ENCODE data around the gene NT5M. TPM values are rescaled to one million over a fixed set of nuclear protein-coding genes. Genes with fewer than 3 reads are reported as not detected.
A peak's percentile ranks its signal among the peaks of the same experiment; 100 is the strongest.
"Not testable (repeated sequence)": the region's sequence is repeated elsewhere in the genome, so short reads cannot be mapped to it uniquely, and the experiment has no call there.

The NT5M gene
- polyA plus RNA-seq, 3 donors: 0.23 to 0.57 (median 0.25) TPM

DNA sequence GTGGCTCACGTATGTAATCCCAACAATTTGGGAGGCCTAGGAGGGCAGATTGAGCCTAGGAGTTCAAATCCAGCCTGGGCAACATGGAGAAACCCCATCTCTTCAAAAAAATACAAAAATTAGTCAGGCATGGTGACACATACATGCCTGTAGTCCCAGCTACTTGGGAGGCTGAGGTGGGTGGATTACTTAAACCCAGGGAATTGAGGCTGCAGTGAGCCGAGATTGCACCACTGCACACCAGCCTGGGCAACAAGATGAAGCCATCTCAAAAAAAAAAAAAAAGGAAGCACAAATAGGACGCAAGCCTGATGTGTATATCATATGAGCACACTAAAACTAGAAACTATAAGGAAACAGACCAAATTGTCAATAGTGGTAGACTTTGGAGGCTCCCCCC lies 49.1 kb upstream of the NT5M start:
- Mint-ChIP-seq H3K4me1 (no peaks in the 10 kb centered on the region), H3K27ac (no peak overlapping the region), H3K36me3 (peaks cover 66 to 95% of the 10 kb centered on the region in 2 donors), H3K27me3 (ENCODE audit: low read depth in 3 of 3) (no peaks in the 10 kb centered on the region), H3K4me3 (no peak overlapping the region), H3K9me3 (no peaks in the 10 kb centered on the region)
- Histone ChIP-seq H2AFZ (ENCODE audit: insufficient read depth, low read depth, low read length, poor library complexity, severe bottlenecking) (no peak overlapping the region), H3K27me3 (ENCODE audit: control insufficient read depth in 2 of 2, insufficient read depth in 2 of 2, low read length in 2 of 2) (no peaks in the 10 kb centered on the region), H3K4me3 (replicated peaks in 1 of 3; ENCODE audit: low read depth in 2 of 3, low read length in 3 of 3) (no peak overlapping the region), H4K20me1 (ENCODE audit: insufficient read depth, low read length) (no peaks in the 10 kb centered on the region), H3K4me2 (replicated peaks; ENCODE audit: extremely low read depth, low read length, poor library complexity, severe bottlenecking) (no peak overlapping the region), H3K9me3 (replicated peaks in 1 of 2; ENCODE audit: control insufficient read depth in 1 of 2, insufficient read depth in 1 of 2, low read length in 2 of 2) (no peaks in the 10 kb centered on the region), H3K36me3 (replicated peaks in 1 of 2; ENCODE audit: control insufficient read depth in 1 of 2, insufficient read depth in 2 of 2, low read length in 2 of 2) (peaks cover 69 to 90% of the 10 kb centered on the region in 2 donors), H3K27ac (ENCODE audit: low read depth in 1 of 2, low read length in 2 of 2) (no peak overlapping the region), H3K9ac (ENCODE audit: insufficient read depth, low read length, poor library complexity, severe bottlenecking) (no peak overlapping the region), H3K4me1 (ENCODE audit: control insufficient read depth in 1 of 2, insufficient read depth in 2 of 2, low read length in 2 of 2) (no peaks in the 10 kb centered on the region), H3K79me2 (ENCODE audit: insufficient read depth, low read length) (no peaks in the 10 kb centered on the region)
- WGBS (ENCODE audit: insufficient coverage): no CpG with 5 or more reads among the region's 3 CpGs
- TF ChIP-seq, protein P1, sequence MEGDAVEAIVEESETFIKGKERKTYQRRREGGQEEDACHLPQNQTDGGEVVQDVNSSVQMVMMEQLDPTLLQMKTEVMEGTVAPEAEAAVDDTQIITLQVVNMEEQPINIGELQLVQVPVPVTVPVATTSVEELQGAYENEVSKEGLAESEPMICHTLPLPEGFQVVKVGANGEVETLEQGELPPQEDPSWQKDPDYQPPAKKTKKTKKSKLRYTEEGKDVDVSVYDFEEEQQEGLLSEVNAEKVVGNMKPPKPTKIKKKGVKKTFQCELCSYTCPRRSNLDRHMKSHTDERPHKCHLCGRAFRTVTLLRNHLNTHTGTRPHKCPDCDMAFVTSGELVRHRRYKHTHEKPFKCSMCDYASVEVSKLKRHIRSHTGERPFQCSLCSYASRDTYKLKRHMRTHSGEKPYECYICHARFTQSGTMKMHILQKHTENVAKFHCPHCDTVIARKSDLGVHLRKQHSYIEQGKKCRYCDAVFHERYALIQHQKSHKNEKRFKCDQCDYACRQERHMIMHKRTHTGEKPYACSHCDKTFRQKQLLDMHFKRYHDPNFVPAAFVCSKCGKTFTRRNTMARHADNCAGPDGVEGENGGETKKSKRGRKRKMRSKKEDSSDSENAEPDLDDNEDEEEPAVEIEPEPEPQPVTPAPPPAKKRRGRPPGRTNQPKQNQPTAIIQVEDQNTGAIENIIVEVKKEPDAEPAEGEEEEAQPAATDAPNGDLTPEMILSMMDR (IDR thresholded peaks at IDR 0.05): no peak
- intact Hi-C loops (cut with micrococcal nuclease): no loop called here
- DNase-seq: no peak

DNA sequence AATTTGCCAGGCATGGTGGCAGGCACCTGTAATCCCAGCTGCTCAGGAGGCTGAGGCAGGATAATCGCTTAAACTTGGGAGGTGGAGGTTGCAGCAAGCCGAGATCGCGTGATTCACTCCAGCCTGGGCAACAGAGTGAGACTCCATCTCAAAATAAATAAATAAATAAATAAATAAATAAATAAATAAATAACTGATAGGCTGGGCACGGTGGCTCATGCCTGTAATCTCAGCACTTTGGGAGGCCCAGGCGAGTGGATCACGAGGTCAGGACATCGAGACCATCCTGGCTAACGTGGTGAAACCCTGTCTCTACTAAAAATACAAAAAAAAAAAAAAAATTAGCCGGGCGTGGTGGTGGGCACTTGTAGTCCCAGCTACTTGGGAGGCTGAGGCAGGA lies 47.5 kb upstream of the NT5M start:
- H3K27me3 Mint-ChIP-seq (ENCODE audit: low read depth in 3 of 3): not testable (repeated sequence)

More for the DNA sequence above, 47.5 kb upstream of the NT5M start:
- H4K20me1 ChIP-seq (ENCODE audit: insufficient read depth, low read length); H3K9me3 ChIP-seq (replicated peaks in 1 of 2; ENCODE audit: control insufficient read depth in 1 of 2, insufficient read depth in 1 of 2, low read length in 2 of 2); H3K79me2 ChIP-seq (ENCODE audit: insufficient read depth, low read length); H3K4me3 Mint-ChIP-seq; H3K9ac ChIP-seq (ENCODE audit: insufficient read depth, low read length, poor library complexity, severe bottlenecking); intact Hi-C loops (cut with micrococcal nuclease); H3K27ac ChIP-seq (ENCODE audit: low read depth in 1 of 2, low read length in 2 of 2); H2AFZ ChIP-seq (ENCODE audit: insufficient read depth, low read depth, low read length, poor library complexity, severe bottlenecking); H3K4me1 Mint-ChIP-seq; H3K4me1 ChIP-seq (ENCODE audit: control insufficient read depth in 1 of 2, insufficient read depth in 2 of 2, low read length in 2 of 2); H3K9me3 Mint-ChIP-seq; DNase-seq; H3K27me3 ChIP-seq (ENCODE audit: control insufficient read depth in 2 of 2, insufficient read depth in 2 of 2, low read length in 2 of 2); H3K4me2 ChIP-seq (replicated peaks; ENCODE audit: extremely low read depth, low read length, poor library complexity, severe bottlenecking); H3K4me3 ChIP-seq (replicated peaks in 1 of 3; ENCODE audit: low read depth in 2 of 3, low read length in 3 of 3): not testable (repeated sequence)
- peaks cover 71 to 92% of the 10 kb centered on the region in 2 donors for H3K36me3 ChIP-seq (replicated peaks in 1 of 2; ENCODE audit: control insufficient read depth in 1 of 2, insufficient read depth in 2 of 2, low read length in 2 of 2)
- WGBS (ENCODE audit: insufficient coverage): 100% methylated on average over 2 of the region's 11 CpGs
- peaks cover 72 to 95% of the 10 kb centered on the region in 2 donors for H3K36me3 Mint-ChIP-seq
- H3K27ac Mint-ChIP-seq: peak overlapping the region in 1 of 7 donors; percentile 54
